HepG2 (cell line): ENCODE data around the gene WBP1. TPM values are rescaled to one million over a fixed set of nuclear protein-coding genes. Genes with fewer than 3 reads are reported as not detected.
A peak's percentile ranks its signal among the peaks of the same experiment; 100 is the strongest.

ENCODE experiments used
- HNRNPLL ChIP-seq: fragments of 200-400 bp; formaldehyde crosslinking; IDR thresholded peaks from 2 replicates; pipeline ENCODE4 v1.6.1; 2017; ENCODE audit warnings: mild to moderate bottlenecking, low read depth, low read length; ENCODE audit not compliant: poor library complexity, severe bottlenecking
- IRF2 ChIP-seq: IDR thresholded peaks from 2 replicates; pipeline ENCODE4 v1.6.1; 2018; ENCODE audit warnings: missing genetic modification reagents, missing compliant biosample characterization
- KLF11 ChIP-seq: IDR thresholded peaks from 2 replicates; pipeline ENCODE4 v1.6.1; 2016; ENCODE audit warnings: missing compliant biosample characterization
- MED13 ChIP-seq: sonication (generic); formaldehyde crosslinking; IDR thresholded peaks from 2 replicates; pipeline ENCODE4 v1.5.0; 2020; ENCODE audit warnings: missing genetic modification reagents
- RERE ChIP-seq: IDR thresholded peaks from 2 replicates; pipeline ENCODE4 v1.6.1; 2016; ENCODE audit warnings: low read depth, missing genetic modification reagents, missing compliant biosample characterization
- SMC3 ChIP-seq: IDR thresholded peaks from 2 replicates; pipeline ENCODE4 v1.6.1; 2011; ENCODE audit warnings: low read length, improper control_type of control experiment
- SP2 ChIP-seq: sonication (generic); formaldehyde crosslinking; IDR thresholded peaks from 2 replicates; pipeline ENCODE4 v1.5.1; 2020; ENCODE audit warnings: mild to moderate bottlenecking, missing genetic modification reagents
- U2AF2 ChIP-seq: fragments of 200-400 bp; formaldehyde crosslinking; IDR thresholded peaks from 2 replicates; pipeline ENCODE4 v1.6.1; 2017; ENCODE audit warnings: low read depth, mild to moderate bottlenecking, low read length
- ZBTB1 ChIP-seq: sonication (generic); formaldehyde crosslinking; IDR thresholded peaks from 2 replicates; pipeline ENCODE4 v1.4.0; 2020; ENCODE audit warnings: missing genetic modification reagents, borderline replicate concordance
- ZBTB38 ChIP-seq: sonication (generic); formaldehyde crosslinking; IDR thresholded peaks from 2 replicates; pipeline ENCODE4 v1.5.1; 2020; ENCODE audit warnings: mild to moderate bottlenecking, missing genetic modification reagents
- ZC3H13 ChIP-seq: sonication (generic); formaldehyde crosslinking; IDR thresholded peaks from 2 replicates; pipeline ENCODE4 v1.8.1; 2023; ENCODE audit warnings: mild to moderate bottlenecking, missing genetic modification reagents, moderate library complexity
- ZNF382 ChIP-seq: sonication (generic); formaldehyde crosslinking; IDR thresholded peaks from 2 replicates; pipeline ENCODE4 v1.5.0; 2020; ENCODE audit warnings: missing genetic modification reagents, mild to moderate bottlenecking, borderline replicate concordance
- ZNF740 ChIP-seq: sonication (generic); formaldehyde crosslinking; IDR thresholded peaks from 2 replicates; pipeline ENCODE4 v1.4.0; 2020; ENCODE audit warnings: missing genetic modification reagents
- ZNF841 ChIP-seq: sonication (generic); formaldehyde crosslinking; IDR thresholded peaks from 2 replicates; pipeline ENCODE4 v1.8.1; 2023; ENCODE audit warnings: missing genetic modification reagents, borderline replicate concordance
- polyA plus RNA-seq, 8 experiments: library from polyadenylated mRNA; depleted of rRNA in 3 of 8; stranded (reverse) in 7 of 8; unstranded in 1 of 8; fragments of >200 nt; fragmentation: Illumina TruSeq in 4 of 8; extraction: Trizol in 4 of 8; gene quantifications; 2 replicates each; pipeline versions ENCODE4 v1.2.1 to v1.2.3, GENCODE V29; 2011 to 2016; ENCODE audit warnings: low read depth in 4 of 8, missing spikeins in 1 of 8, mixed read lengths in 1 of 8; ENCODE audit not compliant: insufficient read depth in 1 of 8
- total RNA-seq, 5 experiments: library from RNA; depleted of rRNA; stranded (reverse); fragments of >200 nt; fragmentation: Illumina TruSeq; extraction: Trizol; gene quantifications; 2 replicates each; pipeline ENCODE4 v1.2.3, GENCODE V29; 2016; ENCODE audit warnings: low read depth in 1 of 5
- TF ChIP-seq, protein P1 (sequence below): sonication (generic); formaldehyde crosslinking; IDR thresholded peaks from 2 replicates; pipeline ENCODE4 v1.4.0; 2020; ENCODE audit warnings: missing genetic modification reagents, borderline replicate concordance
- TF ChIP-seq, protein P2 (sequence below): sonication (generic); formaldehyde crosslinking; IDR thresholded peaks from 2 replicates; pipeline ENCODE4 v1.5.0; 2020; ENCODE audit warnings: missing genetic modification reagents

Gene WBP1
- total and polyA plus RNA-seq, 2 of the 13 experiments (the other 11 are each of a cell fraction or from before 2014, with no cell fraction given): 38.8 to 85.7 TPM

DNA sequence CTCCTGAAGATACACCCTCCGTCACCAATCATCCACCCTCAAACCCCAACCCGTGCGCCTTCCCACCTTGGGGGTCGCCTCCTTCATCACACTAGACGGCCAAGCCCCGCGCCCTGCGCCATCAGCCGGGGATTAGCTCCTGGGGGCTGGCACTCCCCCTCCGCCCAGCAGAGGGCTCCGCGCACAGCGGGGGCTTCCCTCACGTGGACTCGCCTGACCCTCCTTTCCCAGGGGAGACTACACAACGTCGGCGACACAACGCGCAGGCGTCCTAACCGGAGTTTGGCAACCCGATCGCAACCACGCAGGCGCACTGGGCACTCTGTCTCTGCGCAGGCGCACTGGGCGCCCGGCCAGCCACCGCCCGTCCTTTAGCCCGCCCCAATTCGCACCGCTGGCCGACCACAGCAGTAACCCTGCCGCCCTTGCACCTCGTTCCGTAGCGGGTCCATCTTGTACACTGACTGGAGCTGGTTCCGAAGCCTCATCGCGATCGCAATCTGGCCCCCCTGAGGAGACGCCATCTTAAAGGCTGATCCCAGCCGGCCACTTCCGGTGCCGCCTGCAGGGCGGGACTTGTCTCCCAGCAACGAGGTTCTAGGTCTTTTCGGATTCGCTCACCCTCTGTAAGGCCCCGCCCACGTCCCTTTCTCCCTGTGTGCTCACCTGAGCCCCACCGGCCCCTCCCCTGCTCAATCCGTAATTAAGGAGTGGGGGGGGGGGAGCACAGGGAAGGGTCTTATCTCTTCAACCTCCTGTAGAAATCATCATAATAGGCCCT lies 49.1 kb downstream of the WBP1 start, which contains the start of gene PCGF1 (continued):
- TF ChIP-seq ZNF740 (peak; percentile 90), KLF11 (CRISPR knock-in tag) (0 out of 2 replicates have a peak, but pooled peaks have one; percentile 65), ZBTB38 (CRISPR knock-in tag) (peak; percentile 89), HNRNPLL (peak; percentile 76), IRF2 (CRISPR knock-in tag) (peak; percentile 92), SMC3 (peak; percentile 35; the same call in 1 of the 2 replicates), SP2 (peak; percentile 94), ZC3H13 (CRISPR knock-in tag) (peak; percentile 100), MED13 (CRISPR knock-in tag) (peak; percentile 68; the same call in 1 of the 2 replicates), U2AF2 (no peak), ZBTB1 (0 out of 2 replicates have a peak, but pooled peaks have one; percentile 17), ZNF841 (CRISPR knock-in tag) (no peak), ZNF382 (CRISPR knock-in tag) (no peak), RERE (CRISPR knock-in tag) (peak; percentile 41; the same call in 1 of the 2 replicates)
- TF ChIP-seq, protein P1, sequence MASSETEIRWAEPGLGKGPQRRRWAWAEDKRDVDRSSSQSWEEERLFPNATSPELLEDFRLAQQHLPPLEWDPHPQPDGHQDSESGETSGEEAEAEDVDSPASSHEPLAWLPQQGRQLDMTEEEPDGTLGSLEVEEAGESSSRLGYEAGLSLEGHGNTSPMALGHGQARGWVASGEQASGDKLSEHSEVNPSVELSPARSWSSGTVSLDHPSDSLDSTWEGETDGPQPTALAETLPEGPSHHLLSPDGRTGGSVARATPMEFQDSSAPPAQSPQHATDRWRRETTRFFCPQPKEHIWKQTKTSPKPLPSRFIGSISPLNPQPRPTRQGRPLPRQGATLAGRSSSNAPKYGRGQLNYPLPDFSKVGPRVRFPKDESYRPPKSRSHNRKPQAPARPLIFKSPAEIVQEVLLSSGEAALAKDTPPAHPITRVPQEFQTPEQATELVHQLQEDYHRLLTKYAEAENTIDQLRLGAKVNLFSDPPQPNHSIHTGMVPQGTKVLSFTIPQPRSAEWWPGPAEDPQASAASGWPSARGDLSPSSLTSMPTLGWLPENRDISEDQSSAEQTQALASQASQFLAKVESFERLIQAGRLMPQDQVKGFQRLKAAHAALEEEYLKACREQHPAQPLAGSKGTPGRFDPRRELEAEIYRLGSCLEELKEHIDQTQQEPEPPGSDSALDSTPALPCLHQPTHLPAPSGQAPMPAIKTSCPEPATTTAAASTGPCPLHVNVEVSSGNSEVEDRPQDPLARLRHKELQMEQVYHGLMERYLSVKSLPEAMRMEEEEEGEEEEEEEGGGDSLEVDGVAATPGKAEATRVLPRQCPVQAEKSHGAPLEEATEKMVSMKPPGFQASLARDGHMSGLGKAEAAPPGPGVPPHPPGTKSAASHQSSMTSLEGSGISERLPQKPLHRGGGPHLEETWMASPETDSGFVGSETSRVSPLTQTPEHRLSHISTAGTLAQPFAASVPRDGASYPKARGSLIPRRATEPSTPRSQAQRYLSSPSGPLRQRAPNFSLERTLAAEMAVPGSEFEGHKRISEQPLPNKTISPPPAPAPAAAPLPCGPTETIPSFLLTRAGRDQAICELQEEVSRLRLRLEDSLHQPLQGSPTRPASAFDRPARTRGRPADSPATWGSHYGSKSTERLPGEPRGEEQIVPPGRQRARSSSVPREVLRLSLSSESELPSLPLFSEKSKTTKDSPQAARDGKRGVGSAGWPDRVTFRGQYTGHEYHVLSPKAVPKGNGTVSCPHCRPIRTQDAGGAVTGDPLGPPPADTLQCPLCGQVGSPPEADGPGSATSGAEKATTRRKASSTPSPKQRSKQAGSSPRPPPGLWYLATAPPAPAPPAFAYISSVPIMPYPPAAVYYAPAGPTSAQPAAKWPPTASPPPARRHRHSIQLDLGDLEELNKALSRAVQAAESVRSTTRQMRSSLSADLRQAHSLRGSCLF (CRISPR knock-in tag): no peak
- TF ChIP-seq, protein P2, sequence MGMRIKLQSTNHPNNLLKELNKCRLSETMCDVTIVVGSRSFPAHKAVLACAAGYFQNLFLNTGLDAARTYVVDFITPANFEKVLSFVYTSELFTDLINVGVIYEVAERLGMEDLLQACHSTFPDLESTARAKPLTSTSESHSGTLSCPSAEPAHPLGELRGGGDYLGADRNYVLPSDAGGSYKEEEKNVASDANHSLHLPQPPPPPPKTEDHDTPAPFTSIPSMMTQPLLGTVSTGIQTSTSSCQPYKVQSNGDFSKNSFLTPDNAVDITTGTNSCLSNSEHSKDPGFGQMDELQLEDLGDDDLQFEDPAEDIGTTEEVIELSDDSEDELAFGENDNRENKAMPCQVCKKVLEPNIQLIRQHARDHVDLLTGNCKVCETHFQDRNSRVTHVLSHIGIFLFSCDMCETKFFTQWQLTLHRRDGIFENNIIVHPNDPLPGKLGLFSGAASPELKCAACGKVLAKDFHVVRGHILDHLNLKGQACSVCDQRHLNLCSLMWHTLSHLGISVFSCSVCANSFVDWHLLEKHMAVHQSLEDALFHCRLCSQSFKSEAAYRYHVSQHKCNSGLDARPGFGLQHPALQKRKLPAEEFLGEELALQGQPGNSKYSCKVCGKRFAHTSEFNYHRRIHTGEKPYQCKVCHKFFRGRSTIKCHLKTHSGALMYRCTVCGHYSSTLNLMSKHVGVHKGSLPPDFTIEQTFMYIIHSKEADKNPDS (CRISPR knock-in tag): peak; percentile 80; the same call in 1 of the 2 replicates
